H1 (cell line): ENCODE measurements around the gene ANKRD17. TPM values are rescaled to one million over a fixed set of nuclear protein-coding genes. Genes with fewer than 3 reads are reported as not detected.

Experiments
- CTCF ChIA-PET: fragments of 300-600 bp; sonication (Branson Sonifier 250); formaldehyde crosslinking; loops from one replicate; lab custom pipeline; 2021; ENCODE audit not compliant: partially characterized antibody; lab: Charles Lee
- POLR2A ChIA-PET: fragments of 300-600 bp; sonication (Branson Sonifier 250); formaldehyde crosslinking; loops from one replicate; lab custom pipeline; 2021; ENCODE audit warnings: inconsistent platforms; ENCODE audit not compliant: partially characterized antibody; lab: Charles Lee
- DNase-seq, 2 experiments: peaks; one replicate each; pipeline versions ENCODE4 v3.0.0 to v3.0.0-alpha.2; 2010 to 2022; ENCODE audit warnings: low spot score in 2 of 2, low read depth in 1 of 2, mixed read lengths in 1 of 2
- FAIRE-seq: peaks from 2 replicates; lab custom pipeline; 2011; peaks lifted over from hg19 to GRCh38; lab: Jason Lieb, UNC
- H2AFZ ChIP-seq: 2 replicates; pipeline ENCODE4 v1.8.1; 2012; ENCODE audit warnings: low read length, inconsistent platforms
- H2AK5ac ChIP-seq: 2 replicates; pipeline ENCODE4 v1.6.1; 2013; ENCODE audit warnings: low read depth, low read length
- H2BK120ac ChIP-seq: replicated peaks from 2 replicates; pipeline ENCODE3; 2013; ENCODE audit warnings: low read depth, low read length, inconsistent platforms
- H2BK12ac ChIP-seq: 2 replicates; pipeline ENCODE4 v1.6.1; 2013; ENCODE audit warnings: low read depth, low read length
- H2BK15ac ChIP-seq: 2 replicates; pipeline ENCODE4 v1.6.1; 2013; ENCODE audit warnings: low read length
- H2BK20ac ChIP-seq: 2 replicates; pipeline ENCODE4 v1.6.1; 2013; ENCODE audit warnings: low read length
- H2BK5ac ChIP-seq: 2 replicates; pipeline ENCODE4 v1.6.1; 2013; ENCODE audit warnings: low read depth, low read length
- H3K14ac ChIP-seq: 2 replicates; pipeline ENCODE4 v1.6.1; 2013; ENCODE audit warnings: inconsistent platforms; ENCODE audit not compliant: insufficient read length
- H3K18ac ChIP-seq: 2 replicates; pipeline ENCODE4 v1.6.1; 2013; ENCODE audit warnings: low read length; ENCODE audit errors: extremely low read depth
- H3K23ac ChIP-seq: 2 replicates; pipeline ENCODE4 v1.6.1; 2013; ENCODE audit warnings: inconsistent platforms; ENCODE audit not compliant: insufficient read length
- H3K23me2 ChIP-seq: 2 replicates; pipeline ENCODE4 v1.6.1; 2013; ENCODE audit warnings: low read depth, low read length
- H3K27ac ChIP-seq: 2 replicates; pipeline ENCODE4 v1.6.1; 2011; ENCODE audit warnings: low read depth, low read length, inconsistent platforms
- H3K27me3 ChIP-seq, 4 experiments: replicated peaks in 1 of 4; 1 replicate in 1 of 4; 2 replicates in 3 of 4; pipeline versions ENCODE4 v1.6.1 to v1.8.1; 2011 to 2013; ENCODE audit warnings: low read length in 3 of 4, mild to moderate bottlenecking in 3 of 4, inconsistent platforms in 2 of 4, mixed read lengths in 2 of 4, moderate library complexity in 1 of 4; ENCODE audit not compliant: control insufficient read depth in 3 of 4, insufficient read depth in 3 of 4; ENCODE audit errors: extremely low read depth in 1 of 4
- H3K36me3 ChIP-seq, 4 experiments: 2 replicates each; pipeline versions ENCODE4 v1.6.1 to v1.8.1; 2011 to 2013; ENCODE audit warnings: mild to moderate bottlenecking in 4 of 4, low read length in 3 of 4, moderate library complexity in 2 of 4, control low read depth in 1 of 4, inconsistent platforms in 1 of 4; ENCODE audit not compliant: insufficient read depth in 4 of 4, control insufficient read depth in 2 of 4
- H3K4ac ChIP-seq: replicated peaks from 2 replicates; pipeline ENCODE3; 2013; ENCODE audit warnings: low read length, low read depth, mixed read lengths, inconsistent platforms; ENCODE audit not compliant: insufficient read length
- H3K4me1 ChIP-seq, 4 experiments: replicated peaks in 1 of 4; 1 replicate in 1 of 4; 2 replicates in 3 of 4; pipeline versions ENCODE4 v1.6.1 to v1.8.1; 2011 to 2013; ENCODE audit warnings: low read length in 3 of 4, inconsistent platforms in 2 of 4, mixed read lengths in 1 of 4; ENCODE audit not compliant: insufficient read depth in 4 of 4, control insufficient read depth in 3 of 4
- H3K4me2 ChIP-seq, 2 experiments: 2 replicates each; pipeline versions ENCODE4 v1.6.1 to v1.8.1; 2011 to 2013; ENCODE audit warnings: low read depth in 2 of 2, low read length in 2 of 2, control low read depth in 1 of 2, inconsistent platforms in 1 of 2, mild to moderate bottlenecking in 1 of 2; ENCODE audit not compliant: insufficient read depth in 1 of 2
- H3K4me3 ChIP-seq, 4 experiments: fragments of 200-600, 300-600 bp in 1 of 4; sonication (generic), shearing (Covaris generic), sonication (Bioruptor Twin) in 1 of 4; 2 replicates each; pipeline versions ENCODE4 v1.5.1 to v1.8.1; 2011 to 2016; ENCODE audit warnings: low read length in 4 of 4, low read depth in 3 of 4, control low read depth in 2 of 4, inconsistent platforms in 2 of 4, mild to moderate bottlenecking in 2 of 4, mixed read lengths in 1 of 4, moderate library complexity in 1 of 4; ENCODE audit not compliant: insufficient read depth in 2 of 4; ENCODE audit errors: extremely low read depth in 1 of 4
- H3K56ac ChIP-seq: replicated peaks from 2 replicates; pipeline ENCODE3; 2013; ENCODE audit warnings: low read depth, mild to moderate bottlenecking, mixed read lengths, low read length, inconsistent platforms; ENCODE audit not compliant: insufficient read length
- H3K79me1 ChIP-seq: 2 replicates; pipeline ENCODE4 v1.6.1; 2013; ENCODE audit warnings: low read depth, low read length, control low read depth
- H3K79me2 ChIP-seq, 2 experiments: 2 replicates each; pipeline versions ENCODE4 v1.6.1 to v1.8.1; 2012 to 2013; ENCODE audit warnings: low read length in 2 of 2, mild to moderate bottlenecking in 2 of 2, inconsistent platforms in 1 of 2; ENCODE audit not compliant: insufficient read depth in 2 of 2, control insufficient read depth in 1 of 2
- H3K9ac ChIP-seq, 4 experiments: replicated peaks in 1 of 4; 1 replicate in 1 of 4; 2 replicates in 3 of 4; pipeline versions ENCODE4 v1.6.1 to v1.8.1; 2011 to 2013; ENCODE audit warnings: low read depth in 3 of 4, low read length in 3 of 4, control low read depth in 2 of 4, mild to moderate bottlenecking in 2 of 4, moderate library complexity in 2 of 4, inconsistent platforms in 1 of 4; ENCODE audit errors: extremely low read depth in 1 of 4
- H3K9me3 ChIP-seq, 2 experiments: 2 replicates each; pipeline versions ENCODE4 v1.6.1 to v1.8.1; 2012 to 2013; ENCODE audit warnings: mild to moderate bottlenecking in 2 of 2, moderate library complexity in 2 of 2, control low read depth in 1 of 2, inconsistent platforms in 1 of 2, low read depth in 1 of 2, low read length in 1 of 2, mixed read lengths in 1 of 2; ENCODE audit not compliant: insufficient read depth in 2 of 2
- H4K20me1 ChIP-seq, 2 experiments: replicated peaks in 1 of 2; 2 replicates each; pipeline versions ENCODE3 to v1.8.1; 2011 to 2013; ENCODE audit warnings: inconsistent platforms in 2 of 2, low read length in 2 of 2, mild to moderate bottlenecking in 1 of 2; ENCODE audit not compliant: insufficient read depth in 2 of 2, control insufficient read depth in 1 of 2
- H4K5ac ChIP-seq: 2 replicates; pipeline ENCODE4 v1.6.1; 2013; ENCODE audit warnings: low read length, low read depth, mixed read lengths, inconsistent platforms; ENCODE audit not compliant: insufficient read length
- H4K8ac ChIP-seq: 2 replicates; pipeline ENCODE4 v1.8.0; 2013; ENCODE audit warnings: mild to moderate bottlenecking, moderate library complexity, low read length, inconsistent platforms; ENCODE audit not compliant: insufficient read depth; ENCODE audit errors: extremely low read depth
- H4K91ac ChIP-seq: replicated peaks from 2 replicates; pipeline ENCODE3; 2013; ENCODE audit warnings: low read length, mixed read lengths, inconsistent platforms; ENCODE audit not compliant: insufficient read length
- CEBPB ChIP-seq: IDR thresholded peaks from 2 replicates; pipeline ENCODE4 v1.6.1; 2012; ENCODE audit warnings: low read depth, low read length
- EZH2 ChIP-seq: fragments of 200-600 bp; sonication (generic); IDR thresholded peaks from 2 replicates; pipeline ENCODE4 v1.7.1; 2012; ENCODE audit warnings: low read depth, mild to moderate bottlenecking, moderate library complexity, low read length, inconsistent platforms; ENCODE audit not compliant: severe bottlenecking
- PHF8 ChIP-seq: fragments of 200-600 bp; sonication (generic); conservative IDR thresholded peaks from 2 replicates; pipeline ENCODE4 v1.7.1; 2012; ENCODE audit warnings: low read depth, mild to moderate bottlenecking, inconsistent platforms, low read length, moderate library complexity
- SIN3A ChIP-seq, 2 experiments: IDR thresholded peaks in 1 of 2; conservative IDR thresholded peaks in 1 of 2; 2 replicates each; pipeline ENCODE4 v1.6.1; 2011 to 2012; ENCODE audit warnings: low read length in 2 of 2, improper control_type of control experiment in 1 of 2, low read depth in 1 of 2, mild to moderate bottlenecking in 1 of 2
- WGBS, 2 experiments: shearing (Covaris generic) in 1 of 2; methylation state at CpG; one replicate each; pipeline versions ENCODE4 v1.1.6 to v1.1.7; 2013 to 2015; ENCODE audit warnings: low lambda C conversion rate in 2 of 2, mixed read lengths in 2 of 2, inconsistent platforms in 1 of 2, low coverage in 1 of 2, missing lambda C conversion rate in 1 of 2; ENCODE audit not compliant: insufficient replicate concordance in 2 of 2, insufficient coverage in 1 of 2, insufficient read length in 1 of 2; ENCODE audit errors: extremely low coverage in 1 of 2, missing lambda C conversion rate in 1 of 2; 5-methylcytosine and 5-hydroxymethylcytosine counted together
- polyA plus RNA-seq, 7 experiments: library from polyadenylated mRNA; depleted of rRNA in 3 of 7; stranded (reverse) in 5 of 7; unstranded in 2 of 7; fragments of >200 nt in 5 of 7; fragments of 200-250 nt in 2 of 7; gene quantifications; 1 replicate in 5 of 7; 2 replicates in 1 of 7; 4 replicates in 1 of 7; pipeline versions ENCODE4 v1.2.1 to v1.2.3, GENCODE V29; 2011 to 2013; ENCODE audit warnings: missing spikeins in 2 of 7, mixed read lengths in 2 of 7
- total RNA-seq: library from RNA; stranded (reverse); fragmentation: NEBNext Ultra II Directional; extraction: Animal tissue kit (Norgen Biotek cat#: 25700); gene quantifications from 2 replicates; pipeline ENCODE4 v1.2.1, GENCODE V29; 2021

Gene ANKRD17
- total and polyA plus RNA-seq, 2 of the 8 experiments (the other 6 are each of a cell fraction or from before 2014, with no cell fraction given), result 42.4 to 93.7 TPM

- no peak overlapping the region for H2BK12ac ChIP-seq
- no peak overlapping the region for H2AFZ ChIP-seq
- no peak overlapping the region for H2BK15ac ChIP-seq
- H4K91ac ChIP-seq, result no peak overlapping the region
- ChIA-PET CTCF (interaction anchor here (0.6 kb wide), 1 partner anchor 86 kb away, joined by 3 read pairs; no protein-coding TSS in a partner anchor), POLR2A (interaction anchor here (1.2 kb wide), 1 partner anchor 65 kb away, joined by 3 read pairs; the partner anchor contains the start of gene ANKRD17)
- DNase-seq (no peak), FAIRE-seq (no peak)
- H3K4me3 ChIP-seq, result no peak overlapping the region
- no peaks in the 10 kb centered on the region for H3K9me3 ChIP-seq
- H3K79me2 ChIP-seq, result peaks cover 0 to 90% of the 10 kb centered on the region in 2 experiments; a peak in 2 of 4 replicates
- no peak overlapping the region for H3K56ac ChIP-seq
- H4K5ac ChIP-seq, result no peak overlapping the region
- TF ChIP-seq EZH2, result no peak
- TF ChIP-seq PHF8, result no peak
- TF ChIP-seq SIN3A (conservative IDR thresholded peaks at IDR 0.05 in 1 of 2, IDR thresholded peaks at IDR 0.05 in 1 of 2; ENCODE audit: low read depth in 1 of 2, low read length in 2 of 2), result no peak
- peak; percentile 88 for TF ChIP-seq CEBPB
- peaks cover 0 to 3% (median 1%) of the 10 kb centered on the region in 4 experiments; a peak in 1 of 8 replicates for H3K36me3 ChIP-seq
- H3K4me2 ChIP-seq, result no peak overlapping the region
- no peaks in the 10 kb centered on the region; the same call in 1 of the 2 replicates for H3K23me2 ChIP-seq
- H3K4me1 ChIP-seq, result peaks cover 0 to under 1% (median 0%) of the 10 kb centered on the region in 4 experiments; a peak in 1 of 7 replicates
- H4K20me1 ChIP-seq, result peaks cover 0 to 2% of the 10 kb centered on the region in 2 experiments
- no peak overlapping the region for H2BK120ac ChIP-seq
- no peak overlapping the region; the same call in 1 of the 2 replicates for H4K8ac ChIP-seq
- H3K27me3 ChIP-seq, result no peaks in the 10 kb centered on the region
- H2AK5ac ChIP-seq, result no peak overlapping the region
- H3K23ac ChIP-seq, result no peak overlapping the region
- no peaks in the 10 kb centered on the region for H3K79me1 ChIP-seq
- H3K27ac ChIP-seq, result no peak overlapping the region
- H3K4ac ChIP-seq, result no peak overlapping the region
- 90% methylated on average over 4 of the region's 4 CpGs; no CpG with 5 or more reads in 1 of the 2 experiments for WGBS, 2 experiments
- H3K9ac ChIP-seq, result no peak overlapping the region
- H3K18ac ChIP-seq, result no peak overlapping the region
- no peak overlapping the region for H2BK20ac ChIP-seq
- H3K14ac ChIP-seq, result no peak overlapping the region
- H2BK5ac ChIP-seq, result no peak overlapping the region
Observed at GRCh38 chr4:73193659-73194058, 64.9 kb downstream of the ANKRD17 start.
